Adrenal gland (tissue), 12 donors: ENCODE data around the gene C1D. TPM values are rescaled to one million over a fixed set of nuclear protein-coding genes. Genes with fewer than 3 reads are reported as not detected.

Experiments used
- DNase-seq, 7 donors: peaks; one replicate each; pipeline ENCODE4 v3.0.0-alpha.2; 2019 to 2020
- H3K27ac ChIP-seq, 5 donors: fragments of 200-600 bp; sonication (generic) in 4 of 5; 1 replicate in 3 of 5; 2 replicates in 2 of 5; pipeline versions ENCODE4 v1.5.1 to v1.8.0; 2016 to 2020; ENCODE audit warnings: mild to moderate bottlenecking in 1 of 5
- H3K27me3 ChIP-seq: fragments of 200-600 bp; 2 replicates; pipeline ENCODE4 v1.8.0; 2021
- H3K36me3 ChIP-seq, 2 donors: fragments of 200-600 bp; replicated peaks in 1 of 2; 1 replicate in 1 of 2; 2 replicates in 1 of 2; pipeline versions ENCODE4 v1.5.1 to v1.8.0; 2018 to 2022
- H3K4me1 ChIP-seq, 2 donors: fragments of 200-600 bp; replicated peaks in 1 of 2; 1 replicate in 1 of 2; 2 replicates in 1 of 2; pipeline versions ENCODE4 v1.5.1 to v1.8.0; 2018 to 2021
- H3K4me3 ChIP-seq, 4 donors: fragments of 200-600 bp; sonication (generic) in 3 of 4; one replicate each; pipeline ENCODE4 v1.5.1; 2016 to 2018
- H3K9me3 ChIP-seq, 3 donors: fragments of 200-600 bp; sonication (generic) in 1 of 3; replicated peaks in 1 of 3; 1 replicate in 2 of 3; 2 replicates in 1 of 3; pipeline versions ENCODE4 v1.5.1 to v1.8.0; 2016 to 2021
- POLR2A ChIP-seq, 2 donors: fragments of 450-650 bp; IDR thresholded peaks; one replicate each; pipeline ENCODE4 v1.6.1; 2017; ENCODE audit warnings: antibody characterized with exemption in 2 of 2, mild to moderate bottlenecking in 2 of 2, moderate library complexity in 1 of 2
- WGBS, 4 donors: extraction: QIAGEN DNeasy Blood & Tissue Kit in 2 of 4; methylation state at CpG; one replicate each; pipeline versions ENCODE4 v1.1.5 to v1.1.7; 2013 to 2017; 5-methylcytosine and 5-hydroxymethylcytosine counted together
- intact Hi-C, 2 donors: fragments of 100-400 bp; cut with DNase I; formaldehyde crosslinking; loops; one replicate each; pipeline versions ENCODE4 v1.14.1 to v1.15.0; 2022 to 2023
- polyA plus RNA-seq, 3 donors: library from polyadenylated mRNA; stranded (reverse); fragments of 200-250 nt in 2 of 3; fragments of 350-450 nt in 1 of 3; fragmentation: Illumina TruSeq in 1 of 3; extraction: RNeasy Lipid Tissue Mini Kit (QIAGEN cat#74804) in 1 of 3; gene quantifications; one replicate each; pipeline ENCODE4 v1.2.3, GENCODE V29; 2013 to 2014
- total RNA-seq, 9 donors: library from RNA; depleted of rRNA in 4 of 9; stranded (reverse); fragments of >200 nt in 4 of 9; fragments of 120-200 nt in 1 of 9; fragmentation: NEBNext Ultra II Directional in 1 of 9; extraction: Animal tissue kit (Norgen Biotek cat#: 25700) in 1 of 9; gene quantifications; one replicate each; pipeline versions ENCODE4 v1.1.0 to v1.2.4, GENCODE V29; 2013 to 2023
- TF ChIP-seq, protein P1 (sequence below), 6 experiments: fragments of 450-650 bp in 4 of 6; fragments of 200-600 bp in 2 of 6; sonication (generic) in 1 of 6; IDR thresholded peaks; 1 replicate in 5 of 6; 2 replicates in 1 of 6; pipeline versions ENCODE4 v1.5.1 to v1.8.0; 2016 to 2021; ENCODE audit warnings: antibody characterized with exemption in 6 of 6, mild to moderate bottlenecking in 2 of 6, moderate library complexity in 1 of 6
- donor health status: healthy with polysubstance abuse.
- donor health status: Bipolar disorder and iron deficiency.
- donor health status: DM: yes; HTN: yes; CAD: no.
- donor health status: DM: no; HTN: no; CAD: no.
- donor health status: DM: no; HTN: no; CAD: no.
- donor health status: DM: yes; HTN: yes; CAD: no.

The C1D gene
- total and polyA plus RNA-seq, 12 donors: 7.3 to 77.8 (median 22.9) TPM

DNA sequence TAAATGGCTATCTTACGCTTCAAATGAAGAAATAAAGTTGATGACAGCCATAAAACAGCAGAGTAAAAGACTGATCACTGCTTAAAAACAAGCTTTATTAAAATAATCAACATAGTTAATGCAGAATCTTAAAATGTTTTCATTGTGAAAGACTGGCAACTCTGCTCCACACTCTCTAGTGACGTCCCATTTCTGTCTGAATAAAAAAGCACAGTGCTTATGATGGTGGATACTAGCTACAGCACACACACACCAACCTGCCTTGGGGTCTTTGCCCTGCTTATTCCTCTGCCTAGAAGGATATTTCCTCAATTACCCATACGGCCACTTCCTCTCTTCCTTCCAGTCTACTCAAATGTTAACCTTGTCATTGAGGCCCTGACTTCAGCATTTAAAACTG, 19.1 kb downstream of the C1D start:
- WGBS, 4 donors: 86 to 90% (median 88%) methylated on average over 3 of the region's 3 CpGs
- DNase-seq: no peak
- intact Hi-C loops: no loop called here
- Histone ChIP-seq H3K4me1 (peaks cover 6 to 22% of the 10 kb centered on the region in 2 donors), H3K9me3 (no peaks in the 10 kb centered on the region), H3K4me3 (no peak overlapping the region), H3K36me3 (no peaks in the 10 kb centered on the region), H3K27ac (peak overlapping the region in 1 of 5 donors; percentile 18), H3K27me3 (no peaks in the 10 kb centered on the region)
- TF ChIP-seq POLR2A (IDR thresholded peaks at IDR 0.05): no peak
- TF ChIP-seq, protein P1, sequence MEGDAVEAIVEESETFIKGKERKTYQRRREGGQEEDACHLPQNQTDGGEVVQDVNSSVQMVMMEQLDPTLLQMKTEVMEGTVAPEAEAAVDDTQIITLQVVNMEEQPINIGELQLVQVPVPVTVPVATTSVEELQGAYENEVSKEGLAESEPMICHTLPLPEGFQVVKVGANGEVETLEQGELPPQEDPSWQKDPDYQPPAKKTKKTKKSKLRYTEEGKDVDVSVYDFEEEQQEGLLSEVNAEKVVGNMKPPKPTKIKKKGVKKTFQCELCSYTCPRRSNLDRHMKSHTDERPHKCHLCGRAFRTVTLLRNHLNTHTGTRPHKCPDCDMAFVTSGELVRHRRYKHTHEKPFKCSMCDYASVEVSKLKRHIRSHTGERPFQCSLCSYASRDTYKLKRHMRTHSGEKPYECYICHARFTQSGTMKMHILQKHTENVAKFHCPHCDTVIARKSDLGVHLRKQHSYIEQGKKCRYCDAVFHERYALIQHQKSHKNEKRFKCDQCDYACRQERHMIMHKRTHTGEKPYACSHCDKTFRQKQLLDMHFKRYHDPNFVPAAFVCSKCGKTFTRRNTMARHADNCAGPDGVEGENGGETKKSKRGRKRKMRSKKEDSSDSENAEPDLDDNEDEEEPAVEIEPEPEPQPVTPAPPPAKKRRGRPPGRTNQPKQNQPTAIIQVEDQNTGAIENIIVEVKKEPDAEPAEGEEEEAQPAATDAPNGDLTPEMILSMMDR (IDR thresholded peaks at IDR 0.05): no peak

DNA sequence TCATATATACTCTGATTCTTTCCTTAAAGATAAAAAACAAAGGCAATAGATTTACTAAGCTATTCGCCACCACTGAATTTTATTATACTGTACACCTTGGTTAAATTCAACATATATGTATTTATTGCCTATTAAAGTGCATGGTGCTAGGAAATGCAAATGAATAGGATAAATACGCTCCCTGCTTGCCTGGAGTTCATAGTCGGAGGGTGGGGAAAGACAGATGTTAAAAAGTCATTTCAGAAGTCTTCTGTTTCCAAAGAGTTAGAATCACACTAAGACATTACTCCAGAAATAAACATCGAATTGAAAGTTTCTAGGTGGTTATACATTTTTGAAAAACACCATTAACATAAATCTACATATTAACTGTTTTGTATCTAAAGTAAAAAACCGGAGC, 19.8 kb downstream of the C1D start:
- no peaks in the 10 kb centered on the region for H3K9me3 ChIP-seq
- DNase-seq: no peak

DNA sequence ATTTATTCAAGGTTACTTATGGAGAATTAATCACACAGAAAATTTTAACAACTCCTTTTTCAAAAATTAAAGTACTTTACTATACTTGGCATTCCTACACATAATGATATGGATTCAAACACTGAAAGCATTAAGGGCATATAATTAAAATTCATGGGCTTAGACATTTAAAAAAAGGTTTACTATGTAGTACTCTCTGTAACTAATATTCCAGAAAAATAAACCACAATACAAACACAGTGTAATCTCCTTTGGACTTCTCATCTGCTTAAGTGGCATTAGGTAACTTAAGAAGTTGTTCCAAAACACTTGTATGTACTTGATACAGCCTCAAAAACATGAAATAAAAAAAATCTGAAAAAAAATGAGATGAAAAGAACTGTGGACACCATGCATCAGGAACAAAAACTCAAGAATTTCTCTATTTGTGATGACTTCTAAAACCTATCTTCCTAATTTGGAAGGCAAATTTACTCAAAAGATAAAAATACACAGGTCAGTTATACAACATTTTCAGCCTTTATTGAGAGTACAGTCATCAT, 21.0 kb downstream of the C1D start:
- H3K27ac ChIP-seq: no peak overlapping the region
- TF ChIP-seq, protein P1 (IDR thresholded peaks at IDR 0.05): no peak
- TF ChIP-seq POLR2A (IDR thresholded peaks at IDR 0.05): no peak
- H3K36me3 ChIP-seq: no peaks in the 10 kb centered on the region
- H3K4me1 ChIP-seq: peaks cover 6 to 20% of the 10 kb centered on the region in 2 donors
- no peaks in the 10 kb centered on the region for H3K9me3 ChIP-seq
- H3K4me3 ChIP-seq: no peak overlapping the region
- no peak for DNase-seq
- H3K27me3 ChIP-seq: no peaks in the 10 kb centered on the region
- intact Hi-C loops: no loop called here

More for the DNA sequence above, 19.8 kb downstream of the C1D start:
- no peak for TF ChIP-seq POLR2A (IDR thresholded peaks at IDR 0.05)
- TF ChIP-seq, protein P1 (IDR thresholded peaks at IDR 0.05): no peak
- WGBS, 4 donors: 90 to 95% (median 94%) methylated on average over 5 of the region's 5 CpGs
- H3K4me3 ChIP-seq: no peak overlapping the region
- intact Hi-C loops: no loop called here
- no peak overlapping the region for H3K27ac ChIP-seq
- H3K27me3 ChIP-seq: no peaks in the 10 kb centered on the region
- H3K36me3 ChIP-seq: no peaks in the 10 kb centered on the region
- peaks cover 6 to 22% of the 10 kb centered on the region in 2 donors for H3K4me1 ChIP-seq

DNA sequence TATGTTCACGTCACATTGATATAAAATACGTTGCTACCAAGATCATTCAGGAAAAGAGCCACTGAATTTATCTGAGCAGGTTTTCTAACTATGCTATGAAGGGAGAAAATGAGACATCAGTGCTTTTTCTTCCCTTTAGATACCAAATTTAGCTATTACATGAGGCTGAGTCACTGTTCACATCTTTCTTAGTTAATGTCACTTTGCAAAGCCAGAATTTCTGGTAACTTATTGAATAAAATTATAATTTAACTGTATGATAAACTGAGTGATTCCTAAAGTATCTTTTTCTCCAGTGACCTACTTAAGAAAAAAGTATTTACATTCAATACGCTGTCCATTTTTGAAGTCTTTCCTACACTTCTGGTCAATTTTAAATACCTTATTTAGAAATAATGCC, 22.7 kb downstream of the C1D start:
- intact Hi-C loops: no loop called here
- DNase-seq: no peak
- no peak overlapping the region for H3K27ac ChIP-seq
- no peaks in the 10 kb centered on the region for H3K36me3 ChIP-seq
- TF ChIP-seq, protein P1 (IDR thresholded peaks at IDR 0.05): no peak
- no peak for TF ChIP-seq POLR2A (IDR thresholded peaks at IDR 0.05)
- no peak overlapping the region for H3K4me3 ChIP-seq
- WGBS, 4 donors: 69 to 84% (median 80%) methylated on average over 3 of the region's 3 CpGs
- peaks cover 0 to 13% of the 10 kb centered on the region in 2 donors for H3K4me1 ChIP-seq
- H3K27me3 ChIP-seq: no peaks in the 10 kb centered on the region
- no peaks in the 10 kb centered on the region for H3K9me3 ChIP-seq
